Activated B cell treated with CpG ODN at 0.5 μM for 24 hours (primary cell): Measurements from ENCODE around the gene PTPN3. TPM values are rescaled to one million over a fixed set of nuclear protein-coding genes. Genes with fewer than 3 reads are reported as not detected.
A peak's percentile ranks its signal among the peaks of the same experiment; 100 is the strongest.

Experiments
- ATAC-seq: fragments of 200-7000 bp; cut with Tn5 transposase; one replicate; pipeline ENCODE4 v1.10.0; 2021; ENCODE audit warnings: low read depth, mild to moderate bottlenecking, moderate library complexity
- CTCF ChIA-PET: fragments of 350-600 bp; sonication (Branson Sonifier 250); formaldehyde crosslinking; loops from one replicate; lab custom pipeline; 2021; ENCODE audit warnings: antibody characterized with exemption; lab: Charles Lee
- POLR2A ChIA-PET: fragments of 350-600 bp; sonication (Branson Sonifier 250); formaldehyde crosslinking; loops from one replicate; lab custom pipeline; 2021; ENCODE audit warnings: antibody characterized with exemption; lab: Charles Lee
- DNase-seq: peaks from one replicate; pipeline ENCODE4 v3.0.0; 2022
- H3K27ac Mint-ChIP-seq: one replicate; pipeline ENCODE4 v1.8.0; 2020; ENCODE audit warnings: mixed read lengths
- H3K27me3 Mint-ChIP-seq: one replicate; pipeline ENCODE4 v1.8.0; 2021; ENCODE audit warnings: mixed read lengths
- H3K36me3 Mint-ChIP-seq: one replicate; pipeline ENCODE4 v1.8.0; 2021; ENCODE audit warnings: low read depth, mixed read lengths
- H3K4me1 Mint-ChIP-seq: one replicate; pipeline ENCODE4 v1.8.0; 2021; ENCODE audit warnings: mixed read lengths
- H3K4me3 Mint-ChIP-seq: one replicate; pipeline ENCODE4 v1.8.0; 2020; ENCODE audit warnings: mild to moderate bottlenecking, mixed read lengths
- H3K9me3 Mint-ChIP-seq: one replicate; pipeline ENCODE4 v1.8.0; 2020; ENCODE audit warnings: mixed read lengths
- intact Hi-C: fragments of 100-400 bp; cut with micrococcal nuclease; formaldehyde crosslinking; loops from one replicate; pipeline ENCODE4 v1.15.1; 2024
- total RNA-seq: library from RNA; stranded (reverse); gene quantifications from 2 replicates; pipeline ENCODE4 v1.2.3, GENCODE V29; 2022
- TF ChIP-seq, protein P1 (sequence below): fragments of 200-600 bp; IDR thresholded peaks from one replicate; pipeline ENCODE4 v1.8.0; 2022; ENCODE audit warnings: antibody characterized with exemption, mild to moderate bottlenecking

The PTPN3 gene
- total RNA-seq, 1 donor from 2014 or later, result 0.09 TPM

DNA sequence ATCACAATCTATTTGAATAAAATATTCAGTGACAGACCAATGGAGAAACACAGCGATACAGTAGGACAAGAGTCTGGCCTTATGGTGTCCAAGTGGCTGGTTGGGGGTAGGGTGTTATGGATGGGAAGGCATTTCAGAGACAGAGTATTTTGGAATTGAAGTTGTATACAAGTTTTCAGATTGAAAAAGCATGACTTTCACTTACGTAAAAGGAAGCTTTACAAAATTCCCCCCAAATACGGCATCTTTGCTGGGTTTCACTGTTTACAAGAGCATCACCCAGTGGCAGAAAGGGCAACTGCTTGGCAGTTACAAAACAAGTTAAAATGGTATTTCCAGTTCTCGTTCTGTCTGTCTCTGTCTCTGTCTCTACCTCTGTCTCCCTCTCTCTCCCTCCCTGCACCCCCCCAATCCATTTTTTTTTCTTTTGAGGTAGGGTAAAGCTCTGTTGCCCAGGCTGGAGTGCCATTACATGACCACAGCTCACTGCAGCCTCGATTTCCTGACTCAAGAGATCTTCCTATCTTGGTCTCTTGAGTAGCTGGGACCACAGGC, 86.2 kb downstream of the PTPN3 start:
- intact Hi-C loops, result loop anchor here (1.0 to 10.0 kb wide), 5 partner anchors 10 to 1537 kb away; no protein-coding TSS in a partner anchor
- Mint-ChIP-seq H3K4me3 (peak overlapping the region; percentile 62), H3K27ac (peak overlapping the region; percentile 89), H3K36me3 (no peaks in the 10 kb centered on the region), H3K27me3 (peaks cover 3% of the 10 kb centered on the region), H3K4me1 (peaks cover 60% of the 10 kb centered on the region), H3K9me3 (no peaks in the 10 kb centered on the region)
- ATAC-seq (peak; percentile 53), DNase-seq (no peak)
- TF ChIP-seq, protein P1, sequence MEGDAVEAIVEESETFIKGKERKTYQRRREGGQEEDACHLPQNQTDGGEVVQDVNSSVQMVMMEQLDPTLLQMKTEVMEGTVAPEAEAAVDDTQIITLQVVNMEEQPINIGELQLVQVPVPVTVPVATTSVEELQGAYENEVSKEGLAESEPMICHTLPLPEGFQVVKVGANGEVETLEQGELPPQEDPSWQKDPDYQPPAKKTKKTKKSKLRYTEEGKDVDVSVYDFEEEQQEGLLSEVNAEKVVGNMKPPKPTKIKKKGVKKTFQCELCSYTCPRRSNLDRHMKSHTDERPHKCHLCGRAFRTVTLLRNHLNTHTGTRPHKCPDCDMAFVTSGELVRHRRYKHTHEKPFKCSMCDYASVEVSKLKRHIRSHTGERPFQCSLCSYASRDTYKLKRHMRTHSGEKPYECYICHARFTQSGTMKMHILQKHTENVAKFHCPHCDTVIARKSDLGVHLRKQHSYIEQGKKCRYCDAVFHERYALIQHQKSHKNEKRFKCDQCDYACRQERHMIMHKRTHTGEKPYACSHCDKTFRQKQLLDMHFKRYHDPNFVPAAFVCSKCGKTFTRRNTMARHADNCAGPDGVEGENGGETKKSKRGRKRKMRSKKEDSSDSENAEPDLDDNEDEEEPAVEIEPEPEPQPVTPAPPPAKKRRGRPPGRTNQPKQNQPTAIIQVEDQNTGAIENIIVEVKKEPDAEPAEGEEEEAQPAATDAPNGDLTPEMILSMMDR, result no peak
- POLR2A ChIA-PET, result interaction anchor here (0.6 to 1.8 kb wide), 6 partner anchors 12 to 108 kb away, joined by 3 to 26 read pairs (median 4); no protein-coding TSS in a partner anchor
- CTCF ChIA-PET, result interaction anchor here (0.7 to 3.7 kb wide), 6 partner anchors 11 to 458 kb away, joined by 3 to 29 read pairs (median 4); no protein-coding TSS in a partner anchor

DNA sequence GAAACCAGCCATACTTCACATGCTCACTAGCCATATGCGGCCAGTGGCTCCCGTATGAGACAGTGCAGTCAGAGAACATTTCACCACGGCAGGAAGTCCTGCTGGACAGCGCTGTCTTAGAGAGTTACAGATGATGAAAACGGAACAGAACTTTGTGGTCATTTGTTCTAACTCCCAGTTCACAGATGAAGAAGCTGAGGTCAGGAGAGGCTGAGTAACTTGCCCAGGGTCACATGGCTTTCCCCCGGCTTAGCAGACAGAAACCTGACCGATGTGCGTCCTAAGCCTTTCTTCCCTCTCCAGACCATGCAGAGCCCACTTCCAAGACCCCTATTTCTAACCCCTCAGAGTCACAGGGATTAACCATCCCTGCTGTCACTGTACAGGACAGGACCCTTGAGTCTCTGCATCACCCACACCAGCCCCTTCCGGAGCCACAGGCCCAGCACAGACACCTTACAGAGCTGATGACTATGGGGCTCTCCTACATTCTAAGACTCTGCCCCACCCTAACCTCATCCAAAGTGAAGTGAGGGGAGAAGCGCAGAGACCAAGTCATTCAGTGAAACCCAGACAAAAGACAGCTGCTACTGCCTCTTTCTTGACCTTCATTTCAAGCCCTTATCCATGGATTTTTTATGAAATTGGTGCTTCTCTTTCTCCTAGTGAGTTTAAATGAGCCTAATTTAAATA, 86.9 kb downstream of the PTPN3 start:
- POLR2A ChIA-PET, result interaction anchor here (0.6 to 1.8 kb wide), 6 partner anchors 11 to 682 kb away, joined by 3 to 26 read pairs (median 4); no protein-coding TSS in a partner anchor
- peak overlapping the region; percentile 62 for H3K4me3 Mint-ChIP-seq

DNA sequence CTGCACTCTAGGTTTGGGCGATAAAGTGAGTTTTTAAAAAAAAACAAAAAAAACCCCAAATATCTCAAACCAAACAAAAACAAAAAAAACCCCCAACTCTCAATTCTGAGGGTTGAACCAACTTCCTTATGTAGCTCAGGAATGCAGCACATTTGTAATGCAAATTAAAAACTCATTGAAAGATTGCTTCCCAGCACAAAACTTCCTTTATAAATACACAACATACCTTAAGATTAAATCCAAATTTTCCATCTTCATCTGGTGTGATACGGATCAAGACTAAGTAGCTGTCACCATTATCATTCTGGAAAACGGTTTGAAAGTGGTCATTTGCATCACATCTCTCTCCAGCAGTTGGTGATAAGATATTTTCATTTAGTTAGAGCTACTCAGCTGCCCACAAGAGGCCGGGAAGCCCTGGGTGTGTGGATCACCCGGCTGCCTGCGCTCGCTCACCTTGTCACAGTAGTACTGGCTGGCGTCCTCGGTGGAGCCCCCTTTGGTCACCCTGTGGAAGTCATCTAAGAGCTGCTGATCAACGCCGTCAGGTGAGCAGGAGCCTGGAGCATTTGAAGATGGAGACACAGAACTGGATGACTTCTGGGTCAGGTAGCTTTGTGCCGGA, 88.2 kb downstream of the PTPN3 start:
- CTCF ChIA-PET, result interaction anchor here (1.4 to 3.7 kb wide), 3 partner anchors 9 to 57 kb away, joined by 4 to 29 read pairs (median 5); no protein-coding TSS in a partner anchor
- Mint-ChIP-seq H3K36me3 (no peaks in the 10 kb centered on the region), H3K4me1 (peaks cover 40% of the 10 kb centered on the region)

More for the DNA sequence above, 86.9 kb downstream of the PTPN3 start:
- peak overlapping the region; percentile 89 for H3K27ac Mint-ChIP-seq
- DNase-seq, result no peak
- TF ChIP-seq, protein P1, result no peak
- H3K4me1 Mint-ChIP-seq, result peaks cover 54% of the 10 kb centered on the region
- ATAC-seq, result peak; percentile 40
- no peaks in the 10 kb centered on the region for H3K9me3 Mint-ChIP-seq
- intact Hi-C loops, result loop anchor here (1.0 to 10.0 kb wide), 4 partner anchors 9 to 1536 kb away; no protein-coding TSS in a partner anchor
- peaks cover 3% of the 10 kb centered on the region for H3K27me3 Mint-ChIP-seq
- H3K36me3 Mint-ChIP-seq, result no peaks in the 10 kb centered on the region
- CTCF ChIA-PET, result interaction anchor here (0.7 to 3.7 kb wide), 7 partner anchors 10 to 457 kb away, joined by 3 to 29 read pairs (median 5); no protein-coding TSS in a partner anchor

DNA sequence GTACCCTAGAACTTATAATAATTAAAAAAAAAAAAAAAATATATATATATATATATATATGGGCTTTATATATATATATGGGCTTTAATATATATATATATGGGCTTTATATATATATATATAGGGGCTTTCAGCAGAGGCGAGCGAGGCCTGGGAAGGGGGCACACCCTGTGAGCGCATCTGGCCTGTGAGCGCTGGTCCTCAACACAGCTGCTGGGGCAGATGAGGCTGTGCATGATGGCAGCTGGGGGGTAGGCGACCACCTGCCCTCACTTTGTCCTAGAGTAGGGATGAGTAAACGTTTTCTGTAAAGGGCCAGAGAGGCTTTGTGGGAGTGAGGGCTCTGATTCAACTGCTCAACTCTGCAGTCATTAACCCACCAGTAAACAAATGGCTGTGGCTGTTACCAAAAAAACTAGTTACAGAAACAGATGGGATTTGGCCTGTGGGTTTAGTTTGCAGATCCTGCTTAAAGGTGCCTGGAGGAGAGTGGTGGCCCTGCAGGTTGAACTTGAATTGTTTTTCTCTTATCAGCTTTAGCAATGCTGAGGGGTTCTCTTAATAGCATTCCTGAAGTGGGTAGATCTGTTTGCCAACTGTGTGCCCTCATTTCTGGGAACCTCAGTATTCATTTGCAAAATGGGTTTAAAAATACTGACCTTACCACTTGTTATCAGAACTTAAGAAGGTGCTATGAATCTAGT, 89.2 kb downstream of the PTPN3 start:
- TF ChIP-seq, protein P1, result no peak
- H3K27ac Mint-ChIP-seq, result no peak overlapping the region

More for the DNA sequence above, 88.2 kb downstream of the PTPN3 start:
- peak overlapping the region; percentile 50 for H3K27ac Mint-ChIP-seq
- DNase-seq (no peak), ATAC-seq (no peak)
- POLR2A ChIA-PET, result interaction anchor here (0.6 to 1.1 kb wide), 2 partner anchors 10 to 402 kb away, joined by 5 to 11 read pairs; no protein-coding TSS in a partner anchor
- no peaks in the 10 kb centered on the region for H3K9me3 Mint-ChIP-seq
- no peak overlapping the region for H3K4me3 Mint-ChIP-seq
- TF ChIP-seq, protein P1, result no peak
- peaks cover 3% of the 10 kb centered on the region for H3K27me3 Mint-ChIP-seq
- intact Hi-C loops, result loop anchor here (2.0 to 10.0 kb wide), 2 partner anchors 289 to 1535 kb away; no protein-coding TSS in a partner anchor

More for the DNA sequence above, 89.2 kb downstream of the PTPN3 start:
- peaks cover 32% of the 10 kb centered on the region for H3K4me1 Mint-ChIP-seq
- no peaks in the 10 kb centered on the region for H3K9me3 Mint-ChIP-seq
- no peak for DNase-seq
- intact Hi-C loops, result no loop called here
- no peak overlapping the region for H3K4me3 Mint-ChIP-seq
- ChIA-PET CTCF (interaction anchor here (1.1 to 1.4 kb wide), 2 partner anchors 8 to 58 kb away, joined by 3 to 4 read pairs; no protein-coding TSS in a partner anchor), POLR2A (interaction anchor here (1.1 kb wide), 1 partner anchor 9 kb away, joined by 5 read pairs; no protein-coding TSS in a partner anchor)
- H3K27me3 Mint-ChIP-seq, result peaks cover 6% of the 10 kb centered on the region
- no peaks in the 10 kb centered on the region for H3K36me3 Mint-ChIP-seq
- no peak for ATAC-seq
